DND-41 (cell line): ENCODE measurements around the gene SKIL.

Experiments used
- ATAC-seq: fragments of 200-7000 bp; cut with Tn5 transposase; 3 replicates; pipeline ENCODE4 v1.9.1; 2021; ENCODE audit warnings: low read depth; ENCODE audit not compliant: insufficient read depth
- DNase-seq: peaks from one replicate; pipeline ENCODE4 v3.0.0-alpha.2; 2020
- H2AFZ ChIP-seq: 2 replicates; pipeline ENCODE4 v1.6.0; 2012; ENCODE audit warnings: low read depth, low read length
- H3K27ac ChIP-seq: 2 replicates; pipeline ENCODE4 v1.5.1; 2012; ENCODE audit warnings: low read length, inconsistent platforms
- H3K27me3 ChIP-seq: fragments of 200-600 bp; sonication (generic); 2 replicates; pipeline ENCODE4 v1.6.0; 2012; ENCODE audit warnings: low read length, mild to moderate bottlenecking, inconsistent platforms; ENCODE audit not compliant: insufficient read depth, poor library complexity
- H3K36me3 ChIP-seq: 2 replicates; pipeline ENCODE4 v1.5.1; 2012; ENCODE audit warnings: low read length, inconsistent platforms; ENCODE audit not compliant: insufficient read depth
- H3K4me1 ChIP-seq: 2 replicates; pipeline ENCODE4 v1.5.1; 2012; ENCODE audit warnings: mild to moderate bottlenecking, low read length; ENCODE audit not compliant: insufficient read depth
- H3K4me2 ChIP-seq: 2 replicates; pipeline ENCODE4 v1.6.0; 2012; ENCODE audit warnings: mild to moderate bottlenecking, moderate library complexity, low read length, inconsistent platforms; ENCODE audit not compliant: insufficient read depth
- H3K4me3 ChIP-seq, 2 experiments: fragments of 200-600 bp in 1 of 2; shearing (Covaris generic) in 1 of 2; 2 replicates each; pipeline ENCODE4 v1.5.1; 2012 to 2016; ENCODE audit warnings: inconsistent platforms in 2 of 2, low read length in 2 of 2, mild to moderate bottlenecking in 2 of 2, low read depth in 1 of 2, moderate library complexity in 1 of 2
- H3K79me2 ChIP-seq: 2 replicates; pipeline ENCODE4 v1.6.0; 2012; ENCODE audit warnings: low read length, inconsistent platforms; ENCODE audit not compliant: insufficient read depth
- H3K9ac ChIP-seq: 2 replicates; pipeline ENCODE4 v1.6.0; 2012; ENCODE audit warnings: low read depth, mild to moderate bottlenecking, inconsistent platforms, low read length, moderate library complexity
- H3K9me3 ChIP-seq: 2 replicates; pipeline ENCODE4 v1.5.1; 2012; ENCODE audit warnings: low read length, moderate library complexity, mild to moderate bottlenecking, inconsistent platforms; ENCODE audit not compliant: insufficient read depth, severe bottlenecking
- H4K20me1 ChIP-seq: 2 replicates; pipeline ENCODE4 v1.6.0; 2012; ENCODE audit warnings: low read length; ENCODE audit not compliant: insufficient read depth
- EZH2 ChIP-seq: IDR thresholded peaks from 3 replicates; pipeline ENCODE4 v1.6.1; 2012; ENCODE audit warnings: borderline replicate concordance, low read depth, mild to moderate bottlenecking, moderate library complexity, low read length, inconsistent platforms; ENCODE audit not compliant: severe bottlenecking
- TF ChIP-seq, protein P1 (sequence below): IDR thresholded peaks from 2 replicates; pipeline ENCODE4 v1.5.1; 2012; ENCODE audit warnings: borderline replicate concordance, low read length, moderate library complexity, mild to moderate bottlenecking; ENCODE audit not compliant: poor library complexity, severe bottlenecking; ENCODE audit errors: extremely low read depth

Gene SKIL, protein sequence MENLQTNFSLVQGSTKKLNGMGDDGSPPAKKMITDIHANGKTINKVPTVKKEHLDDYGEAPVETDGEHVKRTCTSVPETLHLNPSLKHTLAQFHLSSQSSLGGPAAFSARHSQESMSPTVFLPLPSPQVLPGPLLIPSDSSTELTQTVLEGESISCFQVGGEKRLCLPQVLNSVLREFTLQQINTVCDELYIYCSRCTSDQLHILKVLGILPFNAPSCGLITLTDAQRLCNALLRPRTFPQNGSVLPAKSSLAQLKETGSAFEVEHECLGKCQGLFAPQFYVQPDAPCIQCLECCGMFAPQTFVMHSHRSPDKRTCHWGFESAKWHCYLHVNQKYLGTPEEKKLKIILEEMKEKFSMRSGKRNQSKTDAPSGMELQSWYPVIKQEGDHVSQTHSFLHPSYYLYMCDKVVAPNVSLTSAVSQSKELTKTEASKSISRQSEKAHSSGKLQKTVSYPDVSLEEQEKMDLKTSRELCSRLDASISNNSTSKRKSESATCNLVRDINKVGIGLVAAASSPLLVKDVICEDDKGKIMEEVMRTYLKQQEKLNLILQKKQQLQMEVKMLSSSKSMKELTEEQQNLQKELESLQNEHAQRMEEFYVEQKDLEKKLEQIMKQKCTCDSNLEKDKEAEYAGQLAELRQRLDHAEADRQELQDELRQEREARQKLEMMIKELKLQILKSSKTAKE

DNA sequence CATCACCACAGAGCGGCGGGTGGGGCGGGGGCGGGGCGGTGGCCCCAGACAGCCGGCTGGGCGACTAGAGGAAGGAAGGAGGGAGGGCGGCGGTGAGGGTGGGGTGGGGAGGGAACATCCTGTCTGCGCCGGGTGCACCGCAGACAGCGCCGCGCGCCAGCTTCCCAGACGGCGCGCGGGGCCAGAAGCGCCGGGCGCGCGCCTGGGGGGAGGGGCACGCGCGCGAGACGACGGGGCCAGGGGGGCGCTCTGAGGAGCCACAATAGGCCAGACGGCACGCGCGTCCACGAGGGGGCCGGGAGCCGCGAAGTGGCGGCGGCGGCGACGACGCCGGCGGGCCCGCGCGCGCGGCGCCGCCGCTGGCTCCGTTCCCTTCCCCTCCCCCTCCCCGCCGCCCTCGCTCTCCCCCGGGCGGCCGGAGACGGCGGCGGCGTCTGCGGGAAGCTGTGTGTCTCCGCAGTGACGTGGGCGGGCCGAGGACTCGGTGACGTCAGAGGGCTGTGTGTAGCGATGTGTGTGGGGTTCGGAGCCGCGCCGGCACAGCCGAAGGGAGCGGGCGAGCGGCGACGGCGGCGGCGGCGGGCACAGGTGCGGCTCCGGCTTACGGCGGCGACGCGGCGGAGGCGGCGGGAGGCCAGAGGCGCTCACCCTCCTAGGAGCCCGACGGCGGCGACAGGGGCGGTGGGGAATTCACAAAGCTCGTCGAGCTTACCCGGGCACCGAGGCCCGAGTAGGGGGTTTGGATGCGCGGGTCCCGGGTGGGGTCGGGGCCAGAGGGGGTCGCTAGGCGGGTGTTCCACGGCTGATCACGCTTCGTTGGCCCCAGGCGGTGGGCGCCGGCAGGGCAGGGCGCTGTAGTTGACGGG lies at the start of gene SKIL:
SKIL (plus strand) TSS at position 540 of the 866 bp plus-strand sequence. CDS start 2,617 bp downstream, outside the sequence.
- DNase-seq (peak; percentile 96), ATAC-seq (peak; percentile 76)
- Histone ChIP-seq H4K20me1 (no peaks in the 10 kb centered on the region), H3K4me2 (peak within 1 kb of the TSS; percentile 86), H3K9ac (peak within 1 kb of the TSS; percentile 80), H3K9me3 (no peaks in the 10 kb centered on the region), H3K4me3 (peak within 1 kb of the TSS; percentile 76 to 77), H3K4me1 (peaks cover 47% of the 10 kb centered on the region), H3K27me3 (no peaks in the 10 kb centered on the region), H3K36me3 (peaks cover 8% of the 10 kb centered on the region; the same call in 1 of the 2 replicates), H3K79me2 (peaks cover 8% of the 10 kb centered on the region), H3K27ac (peak within 1 kb of the TSS; percentile 72), H2AFZ (peak within 1 kb of the TSS; percentile 70)
- TF ChIP-seq, protein P1, sequence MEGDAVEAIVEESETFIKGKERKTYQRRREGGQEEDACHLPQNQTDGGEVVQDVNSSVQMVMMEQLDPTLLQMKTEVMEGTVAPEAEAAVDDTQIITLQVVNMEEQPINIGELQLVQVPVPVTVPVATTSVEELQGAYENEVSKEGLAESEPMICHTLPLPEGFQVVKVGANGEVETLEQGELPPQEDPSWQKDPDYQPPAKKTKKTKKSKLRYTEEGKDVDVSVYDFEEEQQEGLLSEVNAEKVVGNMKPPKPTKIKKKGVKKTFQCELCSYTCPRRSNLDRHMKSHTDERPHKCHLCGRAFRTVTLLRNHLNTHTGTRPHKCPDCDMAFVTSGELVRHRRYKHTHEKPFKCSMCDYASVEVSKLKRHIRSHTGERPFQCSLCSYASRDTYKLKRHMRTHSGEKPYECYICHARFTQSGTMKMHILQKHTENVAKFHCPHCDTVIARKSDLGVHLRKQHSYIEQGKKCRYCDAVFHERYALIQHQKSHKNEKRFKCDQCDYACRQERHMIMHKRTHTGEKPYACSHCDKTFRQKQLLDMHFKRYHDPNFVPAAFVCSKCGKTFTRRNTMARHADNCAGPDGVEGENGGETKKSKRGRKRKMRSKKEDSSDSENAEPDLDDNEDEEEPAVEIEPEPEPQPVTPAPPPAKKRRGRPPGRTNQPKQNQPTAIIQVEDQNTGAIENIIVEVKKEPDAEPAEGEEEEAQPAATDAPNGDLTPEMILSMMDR: peak; percentile 33
- TF ChIP-seq EZH2: no peak

DNA sequence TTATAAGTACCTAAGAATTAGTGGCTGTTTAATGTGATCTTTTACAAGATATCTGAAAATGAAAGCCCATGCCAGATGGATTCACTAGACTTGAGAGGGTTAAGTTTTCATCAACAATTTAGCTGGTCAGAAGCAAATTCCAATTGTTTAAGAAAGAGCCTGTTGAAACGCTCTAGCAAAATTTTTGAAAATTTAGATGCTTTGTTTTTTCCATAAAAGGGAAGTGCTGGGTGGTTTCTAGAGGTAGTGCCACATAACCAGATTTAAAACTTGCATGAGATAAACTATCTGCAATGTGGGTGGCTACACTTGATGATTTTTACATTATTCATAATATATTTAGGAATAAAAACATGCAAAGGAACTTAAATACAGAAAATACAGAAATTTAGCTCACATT lies 48.5 kb upstream of the SKIL start:
- Histone ChIP-seq H3K4me3 (no peak overlapping the region), H3K4me2 (no peak overlapping the region), H3K9me3 (no peaks in the 10 kb centered on the region), H4K20me1 (no peaks in the 10 kb centered on the region), H3K27ac (no peak overlapping the region), H2AFZ (no peak overlapping the region), H3K79me2 (no peaks in the 10 kb centered on the region), H3K36me3 (no peaks in the 10 kb centered on the region), H3K4me1 (no peaks in the 10 kb centered on the region), H3K9ac (no peak overlapping the region), H3K27me3 (no peaks in the 10 kb centered on the region)
- ATAC-seq (no peak), DNase-seq (no peak)
- no peak for TF ChIP-seq EZH2
- TF ChIP-seq, protein P1: no peak

DNA sequence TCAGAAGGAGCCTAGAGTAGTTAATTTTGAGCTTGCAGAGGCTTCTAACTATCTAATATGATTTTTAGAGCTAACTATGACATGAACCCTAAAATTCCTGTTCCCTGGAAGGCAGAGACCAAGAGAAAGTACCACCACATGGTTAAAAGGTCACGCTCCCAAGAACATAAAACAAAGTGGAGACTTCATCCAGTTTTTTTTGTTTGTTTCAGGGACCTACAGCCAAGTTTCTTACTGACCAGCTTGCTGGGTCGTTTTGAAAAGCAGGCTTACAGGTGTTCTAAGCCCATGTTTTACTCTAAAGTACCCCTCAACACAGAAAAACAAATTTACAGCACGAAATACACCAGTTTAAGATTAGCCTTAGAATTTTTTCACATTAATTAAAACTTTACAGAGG lies 39.6 kb upstream of the SKIL start:
- H3K9me3 ChIP-seq: no peaks in the 10 kb centered on the region
- H3K36me3 ChIP-seq: no peaks in the 10 kb centered on the region
- H4K20me1 ChIP-seq: no peaks in the 10 kb centered on the region
- no peak overlapping the region for H3K4me3 ChIP-seq
- H3K79me2 ChIP-seq: no peaks in the 10 kb centered on the region
- no peaks in the 10 kb centered on the region for H3K27me3 ChIP-seq
- no peaks in the 10 kb centered on the region for H3K4me1 ChIP-seq
- no peak for ATAC-seq
- no peak overlapping the region for H2AFZ ChIP-seq
- no peak for DNase-seq
- TF ChIP-seq, protein P1: no peak
- no peak for TF ChIP-seq EZH2
- no peak overlapping the region for H3K27ac ChIP-seq
- H3K9ac ChIP-seq: no peak overlapping the region
- no peak overlapping the region for H3K4me2 ChIP-seq
